KMS-11 (cell line): Measurements from ENCODE around the gene CYP11A1.

Source experiments
- H2AFZ ChIP-seq: fragments of 200-600 bp; sonication (generic); 2 replicates; pipeline ENCODE4 v1.6.1; 2016; ENCODE audit warnings: antibody characterized with exemption, mixed run types, low read depth
- H3K27ac ChIP-seq: fragments of 200-600 bp; sonication (generic); 2 replicates; pipeline ENCODE4 v1.6.1; 2016; ENCODE audit warnings: mild to moderate bottlenecking, mixed run types
- H3K27me3 ChIP-seq: fragments of 200-600 bp; sonication (generic); 2 replicates; pipeline ENCODE4 v1.6.1; 2017; ENCODE audit warnings: mild to moderate bottlenecking, low read depth, mixed run types, moderate library complexity; ENCODE audit not compliant: insufficient read depth
- H3K36me3 ChIP-seq: fragments of 200-600 bp; sonication (generic); 2 replicates; pipeline ENCODE4 v1.6.1; 2017; ENCODE audit warnings: mild to moderate bottlenecking, mixed run types; ENCODE audit not compliant: insufficient read depth
- H3K4me1 ChIP-seq: fragments of 200-600 bp; sonication (generic); 2 replicates; pipeline ENCODE4 v1.6.1; 2016; ENCODE audit warnings: mild to moderate bottlenecking, low read depth, mixed run types; ENCODE audit not compliant: poor library complexity, severe bottlenecking
- H3K4me2 ChIP-seq: fragments of 200-600 bp; sonication (generic); 2 replicates; pipeline ENCODE4 v1.7.0; 2016; ENCODE audit warnings: mild to moderate bottlenecking, mixed run types
- H3K4me3 ChIP-seq: fragments of 200-600 bp; sonication (generic); IDR thresholded peaks from 2 replicates; pipeline ENCODE4 v1.6.1; 2017; ENCODE audit warnings: low read depth, low read length, mixed read lengths; ENCODE audit not compliant: insufficient read depth
- H3K79me2 ChIP-seq: fragments of 200-600 bp; sonication (generic); 2 replicates; pipeline ENCODE4 v1.6.1; 2016; ENCODE audit warnings: low read depth, mixed run types; ENCODE audit not compliant: insufficient read depth
- H3K9ac ChIP-seq: fragments of 200-600 bp; sonication (generic); 2 replicates; pipeline ENCODE4 v1.6.1; 2016; ENCODE audit warnings: mild to moderate bottlenecking, mixed run types
- H4K20me1 ChIP-seq: fragments of 200-600 bp; sonication (generic); 2 replicates; pipeline ENCODE4 v1.6.1; 2016; ENCODE audit warnings: mild to moderate bottlenecking, mixed run types; ENCODE audit not compliant: insufficient read depth
- CTCF ChIP-seq: fragments of 200-600 bp; sonication (generic); conservative IDR thresholded peaks from 2 replicates; pipeline ENCODE4 v1.6.1; 2017; ENCODE audit warnings: low read depth, mild to moderate bottlenecking, antibody characterized with exemption, low read length, moderate library complexity, mixed read lengths

Gene CYP11A1

GRCh38 chr15:74315626-74316025 lies 51.8 kb downstream of the CYP11A1 start:
- H3K27me3 ChIP-seq: peaks cover 36% of the 10 kb centered on the region
- TF ChIP-seq CTCF: no peak
- H3K4me1 ChIP-seq: no peaks in the 10 kb centered on the region
- H3K36me3 ChIP-seq: no peaks in the 10 kb centered on the region
- no peaks in the 10 kb centered on the region for H3K79me2 ChIP-seq
- H3K4me2 ChIP-seq: no peak overlapping the region
- no peak overlapping the region; the same call in 1 of the 2 replicates for H2AFZ ChIP-seq
- no peak overlapping the region for H3K4me3 ChIP-seq
- H4K20me1 ChIP-seq: no peaks in the 10 kb centered on the region
- no peak overlapping the region for H3K9ac ChIP-seq
- H3K27ac ChIP-seq: no peak overlapping the region

DNA sequence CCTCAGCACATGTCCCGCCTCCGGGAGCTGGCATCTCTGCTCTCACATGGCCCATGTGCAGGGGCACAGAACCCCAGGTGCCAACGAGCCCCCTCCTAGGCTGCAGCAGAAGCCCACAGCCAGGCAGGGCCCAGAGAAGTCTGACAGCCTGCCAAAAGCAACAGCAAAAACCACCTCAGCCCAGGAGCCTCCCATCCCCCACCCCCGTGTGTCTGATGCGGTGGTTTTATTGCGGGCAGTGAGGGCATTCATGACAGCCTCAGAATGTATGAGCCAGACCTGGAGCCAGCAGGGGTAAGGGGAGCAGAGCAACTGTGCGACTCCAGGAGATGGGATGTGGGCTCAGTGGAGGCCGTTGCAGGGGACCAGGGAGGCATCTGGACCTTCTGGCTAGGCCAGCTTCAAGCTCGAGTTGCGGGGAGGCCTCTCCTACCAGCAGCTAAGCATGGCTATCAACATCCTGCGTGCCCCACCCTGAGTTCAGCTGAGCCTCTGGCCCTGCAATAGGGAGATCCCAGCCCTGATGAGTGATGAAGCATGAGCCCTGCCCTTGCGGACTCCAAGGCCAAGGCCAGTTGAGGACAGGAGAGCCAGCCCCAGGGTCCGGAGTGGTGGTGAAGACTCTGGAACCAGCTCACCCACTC lies 52.5 kb downstream of the CYP11A1 start:
- H3K27me3 ChIP-seq: peaks cover 41% of the 10 kb centered on the region
- H3K4me3 ChIP-seq: no peak overlapping the region
- no peak overlapping the region for H3K4me2 ChIP-seq
- no peak overlapping the region for H3K27ac ChIP-seq
- TF ChIP-seq CTCF: no peak
- no peaks in the 10 kb centered on the region for H3K4me1 ChIP-seq
- H2AFZ ChIP-seq: no peak overlapping the region; the same call in 1 of the 2 replicates
- H4K20me1 ChIP-seq: no peaks in the 10 kb centered on the region
- no peak overlapping the region for H3K9ac ChIP-seq
- no peaks in the 10 kb centered on the region for H3K79me2 ChIP-seq
- H3K36me3 ChIP-seq: no peaks in the 10 kb centered on the region

GRCh38 chr15:74313889-74314288 lies 53.6 kb downstream of the CYP11A1 start:
- Histone ChIP-seq H4K20me1 (no peaks in the 10 kb centered on the region), H3K4me3 (no peak overlapping the region), H3K4me2 (no peak overlapping the region), H3K27me3 (peaks cover 49% of the 10 kb centered on the region), H3K36me3 (no peaks in the 10 kb centered on the region), H3K4me1 (no peaks in the 10 kb centered on the region), H3K27ac (no peak overlapping the region), H3K79me2 (no peaks in the 10 kb centered on the region), H2AFZ (no peak overlapping the region), H3K9ac (no peak overlapping the region)
- TF ChIP-seq CTCF: no peak

DNA sequence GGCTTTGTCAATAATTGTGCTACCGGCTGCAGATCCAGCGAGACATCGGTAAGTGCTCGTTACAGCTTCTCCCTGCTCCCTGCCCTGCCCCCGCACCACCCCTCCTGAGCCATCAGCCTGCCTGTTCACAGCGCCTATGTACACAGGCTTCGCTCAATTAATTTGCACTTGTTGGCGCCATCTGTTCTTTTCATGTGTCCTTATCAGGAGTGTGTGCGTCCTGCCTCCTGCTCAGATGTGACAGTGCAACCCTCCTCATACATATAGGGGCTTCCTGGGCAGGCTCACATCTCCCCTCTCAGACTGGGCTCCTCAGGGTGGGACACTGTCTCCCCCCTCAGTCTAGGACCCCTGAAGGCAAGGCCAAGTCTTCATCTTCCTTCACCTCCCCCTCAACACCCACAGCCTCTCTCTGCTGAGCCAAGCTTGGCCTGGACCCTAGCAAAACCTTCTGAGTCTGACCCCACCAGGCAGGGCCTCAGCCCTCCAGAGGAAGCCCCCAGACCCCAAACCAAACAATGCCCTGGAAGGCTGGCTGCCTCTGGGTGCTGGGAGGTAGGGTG lies 54.9 kb downstream of the CYP11A1 start:
- Histone ChIP-seq H3K4me3 (no peak overlapping the region), H3K27ac (no peak overlapping the region), H3K27me3 (peaks cover 60% of the 10 kb centered on the region), H3K4me2 (no peak overlapping the region), H3K36me3 (no peaks in the 10 kb centered on the region), H2AFZ (no peak overlapping the region), H3K4me1 (no peaks in the 10 kb centered on the region), H3K79me2 (no peaks in the 10 kb centered on the region), H4K20me1 (no peaks in the 10 kb centered on the region), H3K9ac (no peak overlapping the region)
- TF ChIP-seq CTCF: no peak
